ENCODE measurements around the gene TMEM115. TPM values are rescaled to one million over a fixed set of nuclear protein-coding genes. Genes with fewer than 3 reads are reported as not detected.

The TMEM115 gene
- total and polyA plus RNA-seq, 10 of the 15 experiments (the other 5 are each of a cell fraction or from before 2014, with no cell fraction given) = 1.9 to 18.7 (median 13.2) TPM

DNA sequence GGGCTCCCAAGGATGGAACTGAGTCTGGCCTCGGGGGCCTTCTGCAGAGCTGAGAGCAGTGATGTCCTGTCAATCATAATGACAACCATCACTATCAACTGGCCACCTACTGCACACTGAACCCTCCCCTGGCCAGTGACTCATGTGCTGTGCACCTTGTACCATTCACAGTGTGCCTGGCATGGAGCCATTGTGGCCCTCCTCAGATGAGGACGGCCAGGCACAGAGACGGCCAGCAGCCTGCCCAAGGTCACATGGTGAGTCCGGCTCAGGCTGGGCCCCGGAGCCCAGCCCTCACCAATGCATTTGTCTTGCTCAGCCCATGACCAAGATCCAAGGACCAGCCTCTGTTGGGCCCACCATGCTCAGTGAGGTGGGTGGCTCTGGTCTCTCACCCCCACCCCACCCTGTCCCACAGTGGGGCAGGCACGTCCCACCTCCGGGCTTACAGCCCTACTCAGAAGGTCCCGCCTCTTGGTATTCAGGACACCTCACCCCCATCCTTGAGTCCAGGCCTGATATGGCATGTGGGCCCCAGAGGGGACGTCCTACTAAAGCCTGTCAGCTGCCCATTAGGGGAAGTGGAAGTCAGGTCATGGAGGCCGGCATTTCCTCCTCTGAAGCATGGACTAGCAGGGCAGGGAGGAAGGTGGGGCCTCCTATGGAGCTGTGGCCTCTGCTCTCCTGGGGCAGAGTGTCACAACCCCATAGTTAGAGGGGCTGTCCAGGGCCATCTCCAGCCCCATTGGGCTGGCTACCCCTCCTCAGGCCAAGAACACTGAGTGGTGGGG is 35.9 kb upstream of the TMEM115 start:
- TF ChIP-seq RCOR1 (conservative IDR thresholded peaks at IDR 0.05; ENCODE audit: low read depth, low read length) (no peak), ZNF207 (IDR thresholded peaks at IDR 0.05; ENCODE audit: borderline replicate concordance) (no peak), ZNF274 (IDR thresholded peaks at IDR 0.05; ENCODE audit: insufficient read depth, insufficient read length) (no peak), NFYA (IDR thresholded peaks at IDR 0.05; ENCODE audit: borderline replicate concordance, low read depth, low read length) (no peak), BCL11A (IDR thresholded peaks at IDR 0.05; ENCODE audit: low read depth, low read length) (no peak), MTA2 (IDR thresholded peaks at IDR 0.05; ENCODE audit: low read depth) (no peak), CHD2 (IDR thresholded peaks at IDR 0.05; ENCODE audit: borderline replicate concordance, low read depth, low read length) (no peak), FOXM1 (IDR thresholded peaks at IDR 0.05; ENCODE audit: low read depth, low read length) (no peak)
- CTCF ChIA-PET = no interaction called here

More for the DNA sequence above, 35.9 kb upstream of the TMEM115 start:
- no peak for DNase-seq (ENCODE audit: low read depth, low spot score)
- POLR2A ChIA-PET = no interaction called here
- no TSS peak for BruUV-seq (replicated peaks)
- Histone ChIP-seq H3K79me2 (ENCODE audit: control insufficient read depth, insufficient read depth, low read length) (no peaks in the 10 kb centered on the region), H3K27me3 (replicated peaks in 1 of 2; ENCODE audit: control insufficient read depth in 2 of 2, insufficient read depth in 2 of 2, low read length in 1 of 2) (no peaks in the 10 kb centered on the region; a peak in 3 of 4 replicates), H4K20me1 (ENCODE audit: control insufficient read depth, insufficient read depth) (no peaks in the 10 kb centered on the region), H3K9ac (ENCODE audit: control insufficient read depth, insufficient read depth, low read length) (no peak overlapping the region), H2AFZ (ENCODE audit: control insufficient read depth, low read depth, low read length) (no peak overlapping the region), H3K36me3 (ENCODE audit: control insufficient read depth in 2 of 2, insufficient read depth in 2 of 2, low read length in 1 of 2) (no peaks in the 10 kb centered on the region), H3K4me1 (ENCODE audit: control insufficient read depth, insufficient read depth, low read length) (no peaks in the 10 kb centered on the region), H3K27ac (ENCODE audit: control insufficient read depth, insufficient read depth) (no peak overlapping the region), H3K4me2 (ENCODE audit: control insufficient read depth, insufficient read depth) (no peak overlapping the region), H3K9me3 (replicated peaks; ENCODE audit: control insufficient read depth, insufficient read depth, low read length) (no peaks in the 10 kb centered on the region), H3K4me3 (no peak overlapping the region)
- FAIRE-seq = no peak
- RAD21 ChIA-PET (ENCODE audit: unreplicated experiment) = no interaction called here
- in situ Hi-C loops (cut with MboI) (no loop called here), intact Hi-C loops (cut with micrococcal nuclease; ENCODE audit: unreplicated experiment) (no loop called here)
- 42% methylated on average over 10 of the region's 10 CpGs for WGBS (ENCODE audit: insufficient coverage, insufficient replicate concordance, low lambda C conversion rate, missing lambda C conversion rate)
- SMC1A ChIA-PET (ENCODE audit: uncharacterized antibody, unreplicated experiment) = no interaction called here
- no peak for ATAC-seq
